ENCODE measurements around the gene WIF1. TPM values are rescaled to one million over a fixed set of nuclear protein-coding genes. Genes with fewer than 3 reads are reported as not detected.

Gene WIF1
- total RNA-seq, 2 donors from 2014 or later, result 0.20 TPM; not detected in 1

DNA sequence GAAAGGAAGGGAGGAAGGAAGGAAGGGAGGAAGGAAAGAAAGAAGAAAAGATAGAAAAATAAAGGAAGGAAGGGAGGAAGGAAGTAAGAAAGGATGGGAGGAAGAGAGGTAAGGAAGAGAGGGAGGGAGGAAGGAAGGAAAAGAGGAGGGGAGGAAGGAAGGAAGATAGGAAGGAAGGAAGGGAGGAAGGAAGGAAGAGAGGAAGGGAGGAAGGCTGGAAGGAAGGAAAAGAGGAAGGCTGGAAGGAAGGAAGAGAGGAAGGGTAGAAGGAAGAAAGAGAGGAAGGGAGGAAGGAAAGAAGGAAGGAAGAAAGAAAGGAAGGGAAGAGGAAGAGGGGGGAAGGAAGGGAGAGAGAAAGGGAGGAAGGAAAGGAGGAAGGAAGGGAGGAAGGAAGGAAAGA lies 12.8 kb upstream of the WIF1 start:
- Histone ChIP-seq H3K9ac (ENCODE audit: low read depth in 2 of 2, low read length in 2 of 2) (no peak overlapping the region), H3K4me1 (no peaks in the 10 kb centered on the region), H3K27ac (no peak overlapping the region), H3K9me3 (no peaks in the 10 kb centered on the region), H3K4me3 (no peak overlapping the region), H3K36me3 (no peaks in the 10 kb centered on the region), H3K27me3 (no peaks in the 10 kb centered on the region)
- intact Hi-C loops (cut with DNase I), result no loop called here
- TF ChIP-seq, protein P1, sequence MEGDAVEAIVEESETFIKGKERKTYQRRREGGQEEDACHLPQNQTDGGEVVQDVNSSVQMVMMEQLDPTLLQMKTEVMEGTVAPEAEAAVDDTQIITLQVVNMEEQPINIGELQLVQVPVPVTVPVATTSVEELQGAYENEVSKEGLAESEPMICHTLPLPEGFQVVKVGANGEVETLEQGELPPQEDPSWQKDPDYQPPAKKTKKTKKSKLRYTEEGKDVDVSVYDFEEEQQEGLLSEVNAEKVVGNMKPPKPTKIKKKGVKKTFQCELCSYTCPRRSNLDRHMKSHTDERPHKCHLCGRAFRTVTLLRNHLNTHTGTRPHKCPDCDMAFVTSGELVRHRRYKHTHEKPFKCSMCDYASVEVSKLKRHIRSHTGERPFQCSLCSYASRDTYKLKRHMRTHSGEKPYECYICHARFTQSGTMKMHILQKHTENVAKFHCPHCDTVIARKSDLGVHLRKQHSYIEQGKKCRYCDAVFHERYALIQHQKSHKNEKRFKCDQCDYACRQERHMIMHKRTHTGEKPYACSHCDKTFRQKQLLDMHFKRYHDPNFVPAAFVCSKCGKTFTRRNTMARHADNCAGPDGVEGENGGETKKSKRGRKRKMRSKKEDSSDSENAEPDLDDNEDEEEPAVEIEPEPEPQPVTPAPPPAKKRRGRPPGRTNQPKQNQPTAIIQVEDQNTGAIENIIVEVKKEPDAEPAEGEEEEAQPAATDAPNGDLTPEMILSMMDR (IDR thresholded peaks at IDR 0.05), result no peak
- DNase-seq, result no peak

DNA sequence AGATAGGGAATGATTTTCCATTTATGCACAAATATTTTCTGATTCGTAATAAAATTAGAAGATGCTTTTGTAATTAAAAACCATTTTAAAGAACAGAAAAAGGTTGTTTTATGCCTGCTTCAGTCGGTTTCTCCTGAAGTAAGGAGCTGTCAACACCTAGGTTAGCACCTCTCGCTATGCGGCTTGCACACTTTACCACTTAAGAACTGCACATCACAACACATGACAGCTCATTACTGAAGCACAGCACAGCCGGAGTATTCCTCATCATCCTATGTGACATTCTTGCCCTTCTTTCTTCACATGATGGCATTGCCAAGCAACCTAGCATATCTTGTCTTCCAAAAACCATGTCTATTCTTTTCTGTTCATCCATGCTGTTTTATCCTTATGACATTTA lies 5.4 kb upstream of the WIF1 start:
- Histone ChIP-seq H3K27me3 (peaks cover 7% of the 10 kb centered on the region), H3K36me3 (no peaks in the 10 kb centered on the region), H3K9ac (ENCODE audit: low read depth in 2 of 2, low read length in 2 of 2) (no peak overlapping the region), H3K27ac (no peak overlapping the region), H3K4me3 (no peak overlapping the region), H3K4me1 (peaks cover under 1% of the 10 kb centered on the region), H3K9me3 (no peaks in the 10 kb centered on the region)
- intact Hi-C loops (cut with DNase I), result no loop called here
- DNase-seq, result no peak
- TF ChIP-seq, protein P1 (IDR thresholded peaks at IDR 0.05), result no peak

DNA sequence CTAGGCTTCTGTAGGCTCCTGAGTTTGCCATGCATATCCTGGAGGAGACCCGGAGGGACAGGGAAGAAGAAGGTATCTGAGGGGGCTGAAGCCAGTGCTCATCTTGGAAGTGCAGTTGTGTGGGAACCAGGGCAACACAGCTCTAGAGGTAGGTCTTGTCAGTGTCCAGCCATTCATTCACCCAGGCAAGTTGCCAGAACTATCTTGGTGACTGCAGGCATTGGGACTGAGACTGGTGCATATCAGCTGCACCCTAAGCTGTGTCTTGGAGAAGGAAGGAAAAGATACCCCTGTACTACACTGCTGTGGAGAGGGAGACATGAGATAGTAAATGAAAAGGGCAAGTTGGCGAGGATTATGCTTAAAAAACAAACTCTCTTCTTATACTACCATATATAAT lies 4.9 kb upstream of the WIF1 start:
- Histone ChIP-seq H3K27ac (no peak overlapping the region), H3K9ac (ENCODE audit: low read depth in 2 of 2, low read length in 2 of 2) (no peak overlapping the region), H3K36me3 (no peaks in the 10 kb centered on the region), H3K27me3 (peaks cover 12% of the 10 kb centered on the region), H3K9me3 (no peaks in the 10 kb centered on the region), H3K4me3 (no peak overlapping the region), H3K4me1 (peaks cover 5% of the 10 kb centered on the region)
- intact Hi-C loops (cut with DNase I), result no loop called here
- DNase-seq, result no peak
- TF ChIP-seq, protein P1 (IDR thresholded peaks at IDR 0.05), result no peak

DNA sequence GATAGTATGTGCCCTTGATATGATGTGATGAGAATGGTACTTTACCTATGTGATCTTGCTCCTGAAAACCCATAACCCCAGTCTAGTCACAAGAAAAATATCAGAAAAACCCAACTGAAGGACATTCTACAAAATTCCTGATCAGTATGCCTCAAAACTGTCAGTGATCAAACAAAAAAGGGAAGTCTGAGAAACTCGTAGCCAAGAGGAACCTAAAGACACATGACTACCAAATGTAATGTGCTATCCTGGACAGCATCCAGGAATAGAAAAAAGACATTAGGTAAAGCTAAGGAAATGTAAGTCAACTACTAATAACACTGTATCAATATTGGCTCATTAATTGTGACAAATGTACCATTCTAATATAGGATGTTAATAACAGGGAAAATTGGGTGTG lies 4.1 kb upstream of the WIF1 start:
- TF ChIP-seq, protein P1 (IDR thresholded peaks at IDR 0.05), result no peak
- peaks cover 19% of the 10 kb centered on the region for H3K27me3 ChIP-seq

DNA sequence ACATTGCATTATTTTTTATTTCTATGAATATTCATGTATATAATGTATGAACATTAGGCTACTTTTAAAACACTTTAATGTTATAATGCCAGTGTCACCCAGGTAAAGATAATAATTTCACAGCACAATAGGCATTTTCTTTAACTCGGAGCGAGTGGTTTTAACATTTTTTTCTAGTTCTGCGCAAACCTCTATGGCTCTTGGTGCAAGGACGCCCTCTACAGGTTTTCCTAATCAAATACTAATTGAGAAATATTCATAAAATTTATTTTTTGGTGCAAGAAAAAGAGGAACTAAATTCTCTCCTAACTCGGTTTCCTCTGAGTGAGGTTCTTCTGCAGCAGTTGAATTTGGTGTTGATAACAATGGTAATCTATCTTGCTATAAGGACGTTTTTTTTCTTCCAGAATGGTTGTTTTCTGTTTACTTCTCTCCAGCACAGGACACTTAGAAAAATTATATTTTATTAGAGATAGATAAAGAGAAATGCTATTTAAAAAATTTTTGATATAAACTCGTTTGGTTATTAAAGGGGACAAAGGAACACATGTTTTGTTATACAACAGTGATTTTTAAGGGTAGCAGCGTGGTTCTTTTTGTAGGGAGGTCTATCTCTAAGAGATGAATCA lies 2.4 kb upstream of the WIF1 start:
- peaks cover 30% of the 10 kb centered on the region for H3K27me3 ChIP-seq
- peak; percentile 33 for DNase-seq

More for the DNA sequence above, 4.1 kb upstream of the WIF1 start:
- intact Hi-C loops (cut with DNase I), result no loop called here
- no peak overlapping the region for H3K27ac ChIP-seq
- H3K9me3 ChIP-seq, result no peaks in the 10 kb centered on the region
- no peak overlapping the region for H3K4me3 ChIP-seq
- no peaks in the 10 kb centered on the region for H3K36me3 ChIP-seq
- DNase-seq, result no peak
- H3K4me1 ChIP-seq, result peaks cover 10% of the 10 kb centered on the region
- H3K9ac ChIP-seq (ENCODE audit: low read depth in 2 of 2, low read length in 2 of 2), result no peak overlapping the region

More for the DNA sequence above, 2.4 kb upstream of the WIF1 start:
- Histone ChIP-seq H3K27ac (no peak overlapping the region), H3K4me3 (no peak overlapping the region), H3K36me3 (no peaks in the 10 kb centered on the region), H3K9ac (ENCODE audit: low read depth in 2 of 2, low read length in 2 of 2) (no peak overlapping the region), H3K9me3 (no peaks in the 10 kb centered on the region), H3K4me1 (peaks cover 10% of the 10 kb centered on the region)
- intact Hi-C loops (cut with DNase I), result loop anchor here (2.0 to 5.0 kb wide), 2 partner anchors 231 to 327 kb away; no protein-coding TSS in a partner anchor
- TF ChIP-seq, protein P1 (IDR thresholded peaks at IDR 0.05), result peak; percentile 55
